ENCODE measurements around the gene MOB3C.

MOB3C gene

GRCh38 chr1:46596036-46596435 lies 20.6 kb downstream of the MOB3C start:
- DNase-seq (ENCODE audit: low read depth), result no peak
- no peak overlapping the region for H3K4me3 ChIP-seq (ENCODE audit: low read depth, low read length)

DNA sequence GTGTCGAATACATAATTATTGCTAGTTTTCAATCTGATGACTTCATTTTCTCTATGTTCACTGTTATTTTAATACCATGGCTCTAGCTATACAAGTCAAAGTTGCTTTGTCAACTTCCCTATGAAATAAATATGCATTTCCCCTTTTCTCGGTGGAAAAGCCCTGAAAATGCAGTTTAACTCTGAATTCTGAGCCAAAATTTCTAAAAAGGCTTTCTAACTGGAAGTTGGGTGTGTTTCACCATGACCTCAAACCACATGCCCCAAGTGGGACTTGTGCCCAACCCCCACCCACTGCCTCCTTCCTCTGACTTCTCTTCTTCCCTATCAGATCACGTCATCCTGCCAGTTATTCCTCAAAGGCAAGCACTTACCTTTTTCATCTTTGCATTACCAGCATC lies 21.5 kb downstream of the MOB3C start:
- DNase-seq (ENCODE audit: low read depth), result no peak
- TF ChIP-seq, protein P1, sequence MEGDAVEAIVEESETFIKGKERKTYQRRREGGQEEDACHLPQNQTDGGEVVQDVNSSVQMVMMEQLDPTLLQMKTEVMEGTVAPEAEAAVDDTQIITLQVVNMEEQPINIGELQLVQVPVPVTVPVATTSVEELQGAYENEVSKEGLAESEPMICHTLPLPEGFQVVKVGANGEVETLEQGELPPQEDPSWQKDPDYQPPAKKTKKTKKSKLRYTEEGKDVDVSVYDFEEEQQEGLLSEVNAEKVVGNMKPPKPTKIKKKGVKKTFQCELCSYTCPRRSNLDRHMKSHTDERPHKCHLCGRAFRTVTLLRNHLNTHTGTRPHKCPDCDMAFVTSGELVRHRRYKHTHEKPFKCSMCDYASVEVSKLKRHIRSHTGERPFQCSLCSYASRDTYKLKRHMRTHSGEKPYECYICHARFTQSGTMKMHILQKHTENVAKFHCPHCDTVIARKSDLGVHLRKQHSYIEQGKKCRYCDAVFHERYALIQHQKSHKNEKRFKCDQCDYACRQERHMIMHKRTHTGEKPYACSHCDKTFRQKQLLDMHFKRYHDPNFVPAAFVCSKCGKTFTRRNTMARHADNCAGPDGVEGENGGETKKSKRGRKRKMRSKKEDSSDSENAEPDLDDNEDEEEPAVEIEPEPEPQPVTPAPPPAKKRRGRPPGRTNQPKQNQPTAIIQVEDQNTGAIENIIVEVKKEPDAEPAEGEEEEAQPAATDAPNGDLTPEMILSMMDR (IDR thresholded peaks at IDR 0.05; ENCODE audit: control insufficient read depth, extremely low read depth, insufficient read depth), result no peak
- H3K4me3 ChIP-seq (ENCODE audit: low read depth, low read length), result no peak overlapping the region

More at GRCh38 chr1:46596036-46596435, 20.6 kb downstream of the MOB3C start:
- TF ChIP-seq, protein P1 (IDR thresholded peaks at IDR 0.05; ENCODE audit: control insufficient read depth, extremely low read depth, insufficient read depth), result no peak

DNA sequence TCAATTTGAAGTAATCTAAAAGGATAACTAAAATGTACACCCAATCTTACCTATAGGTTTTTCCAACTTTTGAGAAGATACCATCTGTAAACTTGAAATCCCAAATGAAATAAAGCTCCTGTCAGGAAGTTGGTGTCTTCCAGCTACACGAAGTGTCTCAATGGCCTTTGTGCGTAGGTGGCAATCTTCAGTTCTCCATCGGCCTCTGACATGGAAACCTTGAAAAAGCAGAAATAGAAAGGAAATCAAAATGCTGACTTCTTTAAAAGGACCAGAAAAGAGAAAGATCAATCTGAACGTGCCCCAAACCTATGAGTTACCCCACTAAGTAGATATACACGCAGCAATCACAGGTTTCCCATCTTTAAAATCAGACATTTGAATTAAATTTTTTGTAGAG lies 22.5 kb downstream of the MOB3C start:
- TF ChIP-seq, protein P1 (IDR thresholded peaks at IDR 0.05; ENCODE audit: control insufficient read depth, extremely low read depth, insufficient read depth), result no peak
- no peak for DNase-seq (ENCODE audit: low read depth)
- no peak overlapping the region for H3K4me3 ChIP-seq (ENCODE audit: low read depth, low read length)

DNA sequence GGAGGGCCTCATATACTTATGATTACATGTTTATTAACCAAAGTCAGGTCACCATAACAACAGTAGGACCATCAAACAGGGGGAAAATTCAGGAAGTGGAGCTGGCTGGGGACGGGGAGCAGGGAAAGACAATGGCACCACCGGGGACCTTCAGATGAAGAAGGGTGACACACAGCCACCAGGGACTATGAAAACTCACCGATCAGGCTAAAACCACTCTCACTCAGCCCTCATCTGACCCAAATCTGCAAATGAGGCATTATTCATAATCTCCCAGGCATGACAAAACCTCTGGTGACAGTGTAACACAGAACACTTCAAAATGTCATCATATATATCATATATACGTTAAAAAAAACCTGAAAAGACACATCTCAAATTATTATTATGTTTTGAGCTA lies 23.8 kb downstream of the MOB3C start:
- no peak overlapping the region for H3K4me3 ChIP-seq (ENCODE audit: low read depth, low read length)
- TF ChIP-seq, protein P1 (IDR thresholded peaks at IDR 0.05; ENCODE audit: control insufficient read depth, extremely low read depth, insufficient read depth), result no peak
- no peak for DNase-seq (ENCODE audit: low read depth)

DNA sequence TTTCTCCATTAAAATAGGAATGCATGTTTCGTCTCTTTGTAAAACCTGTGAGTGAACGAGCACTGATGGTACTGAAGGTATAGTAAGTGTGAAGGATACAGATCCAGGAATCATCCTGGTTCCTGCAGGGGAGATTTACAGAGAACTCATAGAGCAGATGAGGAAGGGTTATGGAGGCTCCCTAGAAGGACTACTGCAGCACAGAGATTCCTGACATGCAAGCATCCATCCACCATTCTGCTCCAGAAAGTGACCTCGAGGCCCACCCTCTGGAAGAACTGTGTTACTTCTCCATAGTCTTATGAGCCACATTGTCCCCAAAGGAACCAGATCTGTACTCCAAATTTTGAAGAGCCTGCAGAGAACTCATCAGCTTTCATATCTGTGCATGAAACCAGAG lies 27.1 kb downstream of the MOB3C start:
- H3K4me3 ChIP-seq (ENCODE audit: low read depth, low read length), result no peak overlapping the region
- TF ChIP-seq, protein P1 (IDR thresholded peaks at IDR 0.05; ENCODE audit: control insufficient read depth, extremely low read depth, insufficient read depth), result no peak
- DNase-seq (ENCODE audit: low read depth), result no peak

GRCh38 chr1:46587069-46587468 lies 29.5 kb downstream of the MOB3C start:
- DNase-seq (ENCODE audit: low read depth), result no peak
- no peak overlapping the region for H3K4me3 ChIP-seq (ENCODE audit: low read depth, low read length)
- TF ChIP-seq, protein P1 (IDR thresholded peaks at IDR 0.05; ENCODE audit: control insufficient read depth, extremely low read depth, insufficient read depth), result no peak

- no peak overlapping the region for H3K4me3 ChIP-seq (ENCODE audit: low read depth, low read length)
- no peak for DNase-seq (ENCODE audit: low read depth)
- TF ChIP-seq, protein P1 (IDR thresholded peaks at IDR 0.05; ENCODE audit: control insufficient read depth, extremely low read depth, insufficient read depth), result no peak
Measured at GRCh38 chr1:46585312-46585938, 31.2 kb downstream of the MOB3C start.

Data from LNCaP clone FGC (cell line).